ENCODE results near the gene ENTPD8. TPM values are rescaled to one million over a fixed set of nuclear protein-coding genes. Genes with fewer than 3 reads are reported as not detected.

Gene ENTPD8
- total and polyA plus RNA-seq, 2 of the 4 experiments (the other 2 are of a cell fraction) = 0.07 TPM; not detected in 1

DNA sequence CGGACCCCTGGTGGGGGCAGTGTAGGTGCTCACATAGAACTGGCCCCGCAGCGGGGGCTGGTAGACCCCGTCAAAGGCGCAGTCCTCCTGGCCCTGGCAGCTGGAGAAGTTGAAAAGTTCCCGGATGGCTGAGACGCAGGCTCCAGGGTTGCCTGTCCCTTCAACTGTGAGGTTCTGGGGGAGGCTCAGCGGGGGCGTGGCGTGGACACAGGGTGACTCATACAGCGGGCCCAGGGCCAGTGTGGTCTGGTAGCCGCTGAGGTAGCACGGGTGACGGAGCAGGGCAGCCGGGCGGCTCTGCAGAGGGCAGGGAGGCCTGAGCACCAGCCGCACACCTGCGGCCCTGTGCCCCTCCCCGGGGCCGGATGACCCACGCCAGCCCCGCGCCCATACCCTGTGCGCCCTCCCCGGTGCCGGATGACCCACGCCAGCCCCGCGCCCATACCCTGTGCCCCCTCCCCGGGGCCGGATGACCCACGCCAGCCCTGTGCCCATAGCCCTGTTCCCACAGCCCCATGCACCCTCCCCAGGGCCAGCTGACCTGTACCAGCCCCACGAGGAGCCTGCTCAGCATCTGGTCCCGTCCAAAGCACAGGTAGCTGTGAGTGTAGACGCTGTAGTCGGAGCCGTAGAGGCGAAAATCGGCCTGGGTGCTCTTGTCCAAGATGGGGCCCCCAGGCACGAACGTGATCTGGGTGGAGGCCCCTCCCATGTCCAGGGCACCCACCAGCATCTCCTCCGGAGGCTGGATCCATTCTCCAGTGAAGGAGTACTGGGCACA lies 5.0 kb downstream of the ENTPD8 start:
- H3K4me3 ChIP-seq (ENCODE audit: insufficient read depth, low read depth, low read length) = no peak overlapping the region
- ChIA-PET POLR2A (ENCODE audit: unreplicated experiment) (no interaction called here), CTCF (interaction anchor here (1.0 kb wide), 1 partner anchor 10 kb away, joined by 3 read pairs; no protein-coding TSS in a partner anchor)
- H3K9ac ChIP-seq (ENCODE audit: low read depth, low read length) = no peak overlapping the region
- H3K27ac ChIP-seq (ENCODE audit: insufficient read depth, low read length) = no peak overlapping the region
- no peak overlapping the region for H3K56ac ChIP-seq (ENCODE audit: extremely low read depth, insufficient read depth, low read length)
- H3K4me2 ChIP-seq (ENCODE audit: low read depth, low read length) = no peak overlapping the region
- intact Hi-C loops (cut with micrococcal nuclease) = no loop called here
- no peaks in the 10 kb centered on the region for H3K27me3 ChIP-seq (ENCODE audit: control insufficient read depth, insufficient read depth, low read length)
- in situ Hi-C loops (cut with MboI; ENCODE audit: low sequenced_read_pairs) = no loop called here
- H3K9me3 ChIP-seq (ENCODE audit: control insufficient read depth, insufficient read depth, low read length) = no peaks in the 10 kb centered on the region
- H4K8ac ChIP-seq (ENCODE audit: low read depth in 2 of 2, low read length in 2 of 2) = peak overlapping the region; percentile 49 to 56; a peak in 2 of 4 replicates
- no peaks in the 10 kb centered on the region for H3K36me3 ChIP-seq (ENCODE audit: control insufficient read depth, insufficient read depth, low read length)
- H2BK15ac ChIP-seq (ENCODE audit: low read depth, low read length) = no peak overlapping the region
- peak overlapping the region; percentile 94 for H2AK9ac ChIP-seq (replicated peaks; ENCODE audit: low read depth, low read length, poor library complexity)
- peaks cover 3% of the 10 kb centered on the region for H3K4me1 ChIP-seq (ENCODE audit: control insufficient read depth, insufficient read depth, low read length)
- H3K18ac ChIP-seq (ENCODE audit: low read depth, low read length) = no peak overlapping the region
- H4K20me1 ChIP-seq (ENCODE audit: insufficient read depth, low read length) = no peaks in the 10 kb centered on the region
- H2BK5ac ChIP-seq (ENCODE audit: low read depth, low read length, poor library complexity, severe bottlenecking) = no peak overlapping the region
- H2AK5ac ChIP-seq (ENCODE audit: low read depth, low read length) = no peak overlapping the region; the same call in 1 of the 2 replicates
- peak overlapping the region; percentile 2; the same call in 1 of the 2 replicates for H3K4ac ChIP-seq (ENCODE audit: low read depth, low read length)
- H3K23ac ChIP-seq (ENCODE audit: low read depth, low read length) = no peak overlapping the region
- dilution Hi-C loops (cut with HindIII; ENCODE audit: low sequenced_read_pairs, unreplicated experiment) = no loop called here
- no peak overlapping the region for H2BK20ac ChIP-seq (ENCODE audit: low read depth, low read length)
- no peaks in the 10 kb centered on the region for H3K9me1 ChIP-seq (ENCODE audit: insufficient read depth, low read length)
- ATAC-seq (ENCODE audit: low read depth) (peak; percentile 96), DNase-seq (peak; percentile 76)
- 76% methylated on average over 17 of the region's 42 CpGs; no CpG with 5 or more reads in 1 of the 2 experiments for WGBS, 2 experiments (ENCODE audit: extremely low coverage in 2 of 2, insufficient read length in 1 of 2)
- H2BK120ac ChIP-seq (ENCODE audit: low read depth, low read length) = no peak overlapping the region
- no TSS peak for BruUV-seq (replicated peaks)
- H3K79me1 ChIP-seq (ENCODE audit: low read depth in 1 of 2, low read length in 2 of 2) = no peaks in the 10 kb centered on the region
- H3K14ac ChIP-seq (replicated peaks; ENCODE audit: low read depth, low read length) = no peak overlapping the region
- no peak overlapping the region for H4K91ac ChIP-seq (ENCODE audit: insufficient read depth, low read depth, low read length)
- TF ChIP-seq SMC3 (IDR thresholded peaks at IDR 0.05; ENCODE audit: low read depth, low read length) = 0 out of 2 replicates have a peak, but pooled peaks have one; percentile 13
- no peak for TF ChIP-seq MAFK (IDR thresholded peaks at IDR 0.05; ENCODE audit: low read depth, low read length)
- TF ChIP-seq BHLHE40 (IDR thresholded peaks at IDR 0.05; ENCODE audit: low read depth, low read length) = peak; percentile 34; the same call in 1 of the 2 replicates
- TF ChIP-seq FOS (IDR thresholded peaks at IDR 0.05; ENCODE audit: low read depth, low read length) = peak; percentile 81
- H4K5ac ChIP-seq (ENCODE audit: low read depth, low read length) = no peak overlapping the region
- H2AFZ ChIP-seq (replicated peaks; ENCODE audit: low read length, poor library complexity) = peak overlapping the region; percentile 89

All from IMR-90 (cell line).